NK-92 (cell line): ENCODE data around the gene TRPM3.

ENCODE experiments used
- DNase-seq: peaks from one replicate; lab custom pipeline; 2025; ENCODE audit not compliant: unreplicated experiment; lab: John Stamatoyannopoulos, UW

The TRPM3 gene

GRCh38 chr9:70901013-70901412 is 220.4 kb downstream of the TRPM3 start:
- no peak for DNase-seq

DNA sequence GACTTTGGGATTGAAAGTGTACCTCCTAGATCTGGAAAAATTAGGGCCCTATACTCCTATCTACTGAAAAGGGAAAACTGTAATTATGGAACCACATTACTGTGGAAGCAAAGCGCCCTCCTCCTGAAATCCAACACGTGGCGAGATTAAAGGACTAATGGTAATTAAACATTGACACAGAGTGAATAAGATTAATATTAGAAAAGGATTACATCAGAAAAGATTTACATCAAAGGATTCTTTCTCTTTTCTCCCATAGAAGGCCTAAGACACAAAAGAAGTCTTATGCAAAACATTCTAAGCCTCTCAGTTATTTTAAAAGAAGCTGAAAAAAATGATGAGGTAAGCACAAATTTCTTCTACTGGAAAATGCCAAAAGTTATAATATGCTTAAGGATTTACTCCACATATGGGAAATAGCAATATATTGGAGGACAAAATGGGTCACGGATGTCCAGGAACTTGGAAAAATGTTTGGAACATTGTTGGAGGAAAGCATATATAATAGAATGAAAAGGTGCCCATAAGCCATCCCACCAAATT is 227.8 kb downstream of the TRPM3 start:
- no peak for DNase-seq

DNA sequence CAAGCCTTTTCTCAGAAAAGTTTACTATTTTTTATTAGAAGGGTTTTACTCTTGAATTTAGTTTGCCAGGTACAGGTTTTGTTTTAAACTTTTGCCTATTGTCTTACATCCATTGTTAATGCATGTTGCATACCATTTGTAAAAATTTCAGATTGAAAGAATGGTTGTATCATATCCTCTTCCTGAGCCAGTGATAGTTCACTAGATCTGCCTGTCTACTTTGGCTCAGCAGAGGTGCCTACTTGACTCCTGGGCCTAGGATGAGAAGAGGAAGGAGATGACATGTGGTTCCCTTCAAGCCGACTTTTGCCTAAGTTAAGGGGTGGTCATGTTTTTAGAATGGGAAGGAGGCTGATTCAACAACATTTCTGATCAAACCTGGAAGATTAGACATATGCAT is 232.9 kb downstream of the TRPM3 start:
- DNase-seq, result no peak

- no peak for DNase-seq
These were observed 233.6 kb downstream of the TRPM3 start for GRCh38 chr9:70887826-70888225.

GRCh38 chr9:70883963-70884793 is 237.2 kb downstream of the TRPM3 start:
- DNase-seq, result no peak

GRCh38 chr9:70883056-70883455 is 238.4 kb downstream of the TRPM3 start:
- no peak for DNase-seq

DNA sequence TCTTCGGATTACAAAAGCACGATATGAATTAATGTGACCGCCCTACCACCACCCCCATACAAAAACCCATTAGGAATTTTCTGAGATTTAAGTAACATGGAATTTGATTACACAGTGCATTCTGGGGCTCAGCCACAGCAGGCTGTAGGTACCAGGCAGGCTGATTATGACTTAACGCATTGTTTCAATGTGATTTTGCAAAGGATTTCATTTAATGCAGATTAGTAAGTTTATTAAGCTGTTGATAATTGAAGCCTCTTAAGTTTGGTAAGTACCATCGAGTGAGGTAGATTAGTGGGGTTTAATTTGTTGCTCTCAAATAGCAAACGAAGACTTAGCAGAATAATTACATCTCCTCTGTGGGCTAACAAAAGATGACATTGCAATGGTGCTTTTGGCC is 240.1 kb downstream of the TRPM3 start:
- no peak for DNase-seq

- no peak for DNase-seq
These were observed 240.9 kb downstream of the TRPM3 start for GRCh38 chr9:70880535-70880934.

DNA sequence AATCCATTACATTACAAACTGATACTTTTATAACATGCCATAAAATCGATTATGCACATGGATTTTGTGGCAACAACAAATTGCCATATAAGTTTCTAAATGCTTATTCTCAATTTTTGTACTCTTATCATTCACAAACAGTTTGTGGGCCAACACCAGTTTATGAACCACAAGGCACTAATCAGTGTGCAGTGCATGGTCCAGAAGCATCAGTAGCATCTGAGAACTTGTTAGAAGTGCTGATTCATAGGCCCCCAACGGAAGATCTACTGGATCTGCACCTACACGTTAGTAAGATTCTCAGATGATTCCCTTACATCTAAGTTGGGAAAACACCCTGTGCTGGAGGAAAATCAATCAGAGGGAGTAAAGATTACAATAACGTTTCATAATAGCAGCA is 242.8 kb downstream of the TRPM3 start:
- no peak for DNase-seq

DNA sequence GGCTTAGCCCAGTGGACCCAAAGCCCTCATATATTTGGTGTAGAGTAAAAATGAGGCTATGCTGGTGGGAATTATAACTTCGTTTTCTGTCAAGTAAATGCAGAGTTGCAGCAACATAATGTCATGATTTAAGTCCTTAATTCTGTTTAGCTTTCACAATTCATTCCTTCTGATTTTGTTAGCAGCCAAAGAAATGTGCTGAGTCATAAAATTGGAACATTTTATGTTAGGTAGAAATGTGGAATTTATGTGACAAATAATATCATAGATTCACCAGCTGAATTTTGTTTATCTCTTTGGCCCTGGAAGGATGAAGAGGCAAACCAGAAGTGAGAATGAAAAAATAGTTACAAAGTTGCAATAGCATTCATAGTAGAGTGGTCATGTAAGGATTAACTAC is 247.0 kb downstream of the TRPM3 start:
- no peak for DNase-seq

DNA sequence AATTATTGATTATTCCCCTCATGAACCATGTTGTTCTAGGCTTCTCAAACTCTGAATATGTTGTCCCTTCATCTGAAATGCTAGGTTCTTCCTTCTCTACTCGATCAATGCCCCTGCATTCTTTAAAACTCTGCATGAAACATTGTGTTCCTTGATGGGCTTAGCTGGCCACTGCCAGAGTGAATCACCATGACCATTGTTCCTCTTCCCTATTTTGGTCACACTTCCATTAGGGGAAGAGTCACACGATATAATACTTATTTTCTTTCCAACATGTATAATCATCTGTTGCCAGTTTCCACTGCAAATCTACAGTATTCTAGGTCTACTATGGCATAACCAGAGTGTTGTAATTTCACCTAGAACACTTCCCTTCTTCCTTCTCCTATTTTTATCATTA is 247.9 kb downstream of the TRPM3 start:
- DNase-seq, result no peak

DNA sequence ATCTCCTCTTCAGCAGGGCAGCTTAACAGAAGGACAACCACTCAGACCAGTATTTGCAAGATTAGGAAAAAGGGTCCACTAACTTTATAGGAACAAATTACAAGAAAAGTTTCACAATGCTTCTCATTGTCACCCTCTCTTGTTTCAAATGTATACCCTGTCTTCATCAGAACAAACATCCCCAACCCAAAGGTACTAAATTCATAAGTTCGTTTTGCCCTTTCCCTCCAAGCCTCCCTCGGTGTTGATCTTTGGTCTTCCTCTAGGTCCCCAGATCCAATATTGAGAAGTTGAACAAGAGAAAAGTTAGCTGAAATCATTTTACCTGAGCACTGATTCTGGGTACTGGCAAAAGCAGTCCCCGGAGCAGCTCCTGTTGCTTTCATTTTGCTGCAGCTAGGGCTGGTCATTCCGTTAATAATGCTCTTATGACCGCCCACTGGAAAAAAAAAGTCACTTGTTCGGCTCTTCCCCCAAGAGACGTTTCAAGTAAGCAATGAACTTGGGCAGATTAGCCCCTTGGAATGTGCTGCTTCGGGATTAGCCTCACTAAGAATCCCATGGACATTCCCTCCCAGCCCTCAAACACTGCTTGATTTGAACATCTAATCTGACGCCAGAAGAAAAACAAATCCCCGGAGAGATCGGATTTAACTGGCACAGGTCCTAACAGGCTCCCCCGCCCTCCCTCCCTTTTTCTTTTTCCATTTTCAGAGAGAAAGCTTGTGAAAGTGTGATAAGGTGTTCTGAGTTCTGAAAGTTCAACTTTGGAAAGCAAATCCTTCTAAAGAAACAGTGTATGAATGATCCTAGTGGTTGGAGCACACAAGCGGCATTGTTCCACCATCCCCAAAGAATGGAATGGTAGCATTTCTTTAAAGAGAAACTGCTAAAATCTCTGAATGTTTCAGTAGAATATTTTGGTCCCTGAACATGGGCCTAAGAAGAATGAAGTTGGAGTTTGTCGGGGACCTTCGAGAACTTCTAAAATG is 252.5 kb downstream of the TRPM3 start:
- no peak for DNase-seq

GRCh38 chr9:70868041-70868440 is 253.4 kb downstream of the TRPM3 start:
- no peak for DNase-seq

- no peak for DNase-seq
These were observed 255.9 kb downstream of the TRPM3 start for GRCh38 chr9:70865471-70865870.

DNA sequence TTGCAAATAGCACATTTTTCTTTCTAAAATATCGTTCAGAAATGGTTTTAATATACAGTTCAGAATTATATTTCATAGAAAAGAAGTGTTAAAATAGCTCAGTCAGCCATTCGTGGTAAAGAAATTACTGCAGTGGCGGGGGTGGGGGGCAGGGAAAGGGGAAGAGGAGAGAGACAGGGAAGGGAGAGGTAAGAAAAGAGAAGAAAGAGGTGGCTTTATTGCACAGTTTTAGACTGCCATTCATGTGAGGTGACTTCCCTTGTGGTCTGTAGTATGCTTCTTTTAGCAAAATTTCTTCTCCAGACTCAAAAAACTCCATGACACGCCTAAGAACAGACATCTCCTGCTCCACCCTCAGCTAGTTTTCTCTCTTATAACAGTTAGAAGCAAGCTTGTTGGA is 259.6 kb downstream of the TRPM3 start:
- DNase-seq, result no peak

GRCh38 chr9:70861376-70861775 is 260.0 kb downstream of the TRPM3 start:
- no peak for DNase-seq

DNA sequence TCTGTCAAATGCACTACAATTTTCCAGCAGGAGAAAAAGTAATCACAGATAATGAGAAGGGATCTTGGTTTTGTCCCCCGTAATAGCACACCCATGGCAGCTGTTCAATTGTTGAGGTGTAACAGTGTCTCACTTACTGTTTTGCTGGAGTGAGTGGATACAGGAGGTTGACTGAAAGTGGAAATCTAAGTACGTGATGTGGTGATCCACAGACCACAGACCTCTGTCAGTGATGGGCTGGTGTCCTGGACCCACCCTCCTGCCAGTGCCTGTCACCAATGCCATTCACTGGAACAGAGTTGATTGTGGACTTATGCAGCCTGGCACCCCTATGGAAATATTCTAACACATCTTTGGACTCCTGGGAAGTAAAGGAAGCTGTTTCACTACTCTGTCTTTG is 261.7 kb downstream of the TRPM3 start:
- DNase-seq, result no peak

DNA sequence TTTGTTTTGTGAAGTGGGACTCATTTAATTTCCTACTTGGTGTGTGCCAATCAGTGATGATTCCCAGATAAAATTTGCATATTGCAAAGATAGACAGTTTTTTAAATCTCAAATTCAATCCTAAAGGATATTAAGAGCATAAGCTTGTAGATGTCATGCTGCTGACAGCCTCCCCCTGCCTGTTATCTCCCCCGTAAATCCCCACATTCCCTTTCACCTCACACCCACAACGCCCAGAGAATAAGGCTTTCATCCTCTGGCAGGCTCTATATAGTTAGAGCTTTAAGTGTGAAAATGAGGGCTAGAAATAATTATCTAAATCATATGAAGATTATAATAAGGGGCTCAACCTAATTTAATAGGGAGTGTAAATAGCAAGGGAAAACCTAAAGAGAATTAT is 265.0 kb downstream of the TRPM3 start:
- DNase-seq, result no peak

- DNase-seq, result no peak
These were observed 268.6 kb downstream of the TRPM3 start for GRCh38 chr9:70852711-70853240.

DNA sequence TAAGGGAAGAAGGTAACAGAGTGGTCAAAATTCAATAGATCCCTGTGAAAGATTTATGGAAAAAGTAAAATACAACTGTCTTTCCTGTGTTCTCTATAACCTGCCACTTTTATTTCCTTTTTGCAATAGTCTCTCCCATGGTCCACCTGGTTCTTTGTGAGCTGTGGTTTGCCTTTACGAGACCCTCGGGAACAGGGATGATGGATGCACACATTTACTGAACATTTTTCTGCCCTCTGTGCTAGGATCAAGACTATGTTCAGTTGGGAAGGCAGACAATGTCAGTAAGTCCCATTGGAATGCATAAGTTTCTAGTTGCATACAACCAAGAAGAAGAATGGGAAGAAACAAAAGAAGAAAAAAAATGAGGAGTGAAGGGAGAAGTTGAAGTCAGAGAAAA is 281.2 kb downstream of the TRPM3 start:
- DNase-seq, result no peak

GRCh38 chr9:70835323-70835722 is 286.1 kb downstream of the TRPM3 start:
- no peak for DNase-seq
